ENCODE data around the gene THEM4.

DNA sequence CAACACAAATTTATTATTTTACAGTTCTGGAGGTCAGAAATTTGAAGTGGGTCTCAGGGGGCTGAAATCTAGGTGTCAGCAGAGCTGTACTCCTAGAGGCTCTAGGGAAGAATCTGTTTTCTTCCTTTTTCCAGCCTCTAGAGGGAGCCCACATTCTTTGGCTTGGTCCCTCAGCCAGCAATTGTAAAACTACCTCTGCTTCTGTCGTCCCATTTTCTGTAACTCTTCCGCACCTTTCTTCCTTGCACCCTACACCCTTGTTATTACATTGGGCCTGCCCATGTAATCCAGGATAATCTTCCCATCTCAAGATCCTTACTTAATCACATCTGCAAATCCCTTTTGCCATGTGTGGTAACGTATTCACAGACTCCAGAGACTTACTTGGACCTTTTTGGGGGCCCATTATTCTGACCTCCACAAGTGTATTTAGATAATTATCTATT is 24.8 kb upstream of the THEM4 start:
- TF ChIP-seq EP300 (IDR thresholded peaks at IDR 0.05), result no peak
- TF ChIP-seq, protein P1, sequence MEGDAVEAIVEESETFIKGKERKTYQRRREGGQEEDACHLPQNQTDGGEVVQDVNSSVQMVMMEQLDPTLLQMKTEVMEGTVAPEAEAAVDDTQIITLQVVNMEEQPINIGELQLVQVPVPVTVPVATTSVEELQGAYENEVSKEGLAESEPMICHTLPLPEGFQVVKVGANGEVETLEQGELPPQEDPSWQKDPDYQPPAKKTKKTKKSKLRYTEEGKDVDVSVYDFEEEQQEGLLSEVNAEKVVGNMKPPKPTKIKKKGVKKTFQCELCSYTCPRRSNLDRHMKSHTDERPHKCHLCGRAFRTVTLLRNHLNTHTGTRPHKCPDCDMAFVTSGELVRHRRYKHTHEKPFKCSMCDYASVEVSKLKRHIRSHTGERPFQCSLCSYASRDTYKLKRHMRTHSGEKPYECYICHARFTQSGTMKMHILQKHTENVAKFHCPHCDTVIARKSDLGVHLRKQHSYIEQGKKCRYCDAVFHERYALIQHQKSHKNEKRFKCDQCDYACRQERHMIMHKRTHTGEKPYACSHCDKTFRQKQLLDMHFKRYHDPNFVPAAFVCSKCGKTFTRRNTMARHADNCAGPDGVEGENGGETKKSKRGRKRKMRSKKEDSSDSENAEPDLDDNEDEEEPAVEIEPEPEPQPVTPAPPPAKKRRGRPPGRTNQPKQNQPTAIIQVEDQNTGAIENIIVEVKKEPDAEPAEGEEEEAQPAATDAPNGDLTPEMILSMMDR (IDR thresholded peaks at IDR 0.05), result peak; percentile 65 to 77 (median 70)
